Esophagus squamous epithelium (tissue), 5 donors: ENCODE measurements around the gene CCSER1. TPM values are rescaled to one million over a fixed set of nuclear protein-coding genes. Genes with fewer than 3 reads are reported as not detected.

Source experiments
- DNase-seq: peaks from one replicate; lab custom pipeline; 2025; lab: John Stamatoyannopoulos, UW
- H3K27ac ChIP-seq, 4 donors: fragments of 200-600 bp; sonication (generic); one replicate each; pipeline ENCODE4 v1.5.1; 2016 to 2019; ENCODE audit warnings: mild to moderate bottlenecking in 1 of 4
- H3K27me3 ChIP-seq, 4 donors: fragments of 200-600 bp; sonication (generic); 1 replicate in 3 of 4; 2 replicates in 1 of 4; pipeline versions ENCODE4 v1.5.1 to v1.6.0; 2017 to 2021; ENCODE audit warnings: antibody characterized with exemption in 1 of 4
- H3K36me3 ChIP-seq, 3 donors: fragments of 200-600 bp; sonication (generic); one replicate each; pipeline ENCODE4 v1.5.1; 2016 to 2019
- H3K4me1 ChIP-seq, 3 donors: fragments of 200-600 bp; sonication (generic); one replicate each; pipeline ENCODE4 v1.5.1; 2017 to 2019
- H3K4me3 ChIP-seq, 4 donors: fragments of 200-600 bp; sonication (generic); 1 replicate in 3 of 4; 2 replicates in 1 of 4; pipeline ENCODE4 v1.5.1; 2016 to 2019; ENCODE audit warnings: mild to moderate bottlenecking in 2 of 4, moderate library complexity in 1 of 4
- H3K9me3 ChIP-seq, 3 donors: fragments of 200-600 bp; sonication (generic); one replicate each; pipeline ENCODE4 v1.5.1; 2016 to 2019
- POLR2A ChIP-seq, 4 donors: fragments of 450-650 bp; IDR thresholded peaks; one replicate each; pipeline ENCODE4 v1.6.1; 2017; ENCODE audit warnings: antibody characterized with exemption in 4 of 4, mild to moderate bottlenecking in 4 of 4, moderate library complexity in 3 of 4
- WGBS, 2 donors: methylation state at CpG; one replicate each; pipeline ENCODE4 v1.1.5; 2018; 5-methylcytosine and 5-hydroxymethylcytosine counted together
- intact Hi-C: fragments of 100-400 bp; cut with DNase I; formaldehyde crosslinking; loops from one replicate; pipeline ENCODE4 v1.15.0; 2022
- total RNA-seq, 4 donors: library from RNA; depleted of rRNA; stranded (reverse); fragments of >200 nt; gene quantifications; one replicate each; pipeline ENCODE4 v1.1.0, GENCODE V29; 2016
- TF ChIP-seq, protein P1 (sequence below), 6 experiments: fragments of 450-650 bp in 4 of 6; fragments of 200-600 bp in 2 of 6; sonication (generic) in 2 of 6; IDR thresholded peaks; one replicate each; pipeline ENCODE4 v1.5.1; 2016 to 2019; ENCODE audit warnings: antibody characterized with exemption in 6 of 6, mild to moderate bottlenecking in 4 of 6, moderate library complexity in 4 of 6
- donor health status: DM: yes; HTN: yes; CAD: no.

CCSER1 gene
- total RNA-seq, 4 donors from 2014 or later: 1.2 to 12.4 (median 2.2) TPM

DNA sequence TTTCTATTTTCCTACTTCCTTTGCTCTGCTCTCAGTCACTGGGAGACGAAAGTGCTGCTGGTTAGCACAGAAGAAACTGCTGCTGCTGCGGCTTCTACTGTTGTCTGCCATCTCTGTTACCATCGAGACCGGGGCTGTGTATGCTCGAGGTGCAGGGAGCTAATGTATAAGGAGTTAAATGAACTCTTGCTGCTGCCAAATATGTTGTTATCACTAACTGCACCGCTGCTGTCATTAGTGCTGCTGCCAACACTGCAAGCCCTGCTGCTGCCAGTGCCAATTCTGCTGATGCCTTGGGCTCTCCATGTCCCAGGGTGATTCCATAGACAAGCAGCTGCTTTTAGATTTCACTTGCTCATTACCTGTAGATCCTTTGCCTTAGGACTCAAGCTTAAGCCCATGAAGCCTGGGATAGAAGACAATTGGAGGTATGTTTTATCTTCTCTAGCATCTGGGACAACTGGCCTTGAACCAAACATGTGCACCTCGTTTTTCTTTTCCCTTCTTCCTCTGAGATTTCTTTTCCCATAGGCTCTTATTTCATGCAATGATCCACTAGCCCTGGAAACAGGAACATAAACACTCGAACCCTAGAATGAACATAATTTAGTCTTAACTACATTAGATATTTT is 107.8 kb downstream of the CCSER1 start:
- H3K9me3 ChIP-seq: no peaks in the 10 kb centered on the region
- no peaks in the 10 kb centered on the region for H3K4me1 ChIP-seq
- H3K27ac ChIP-seq: no peak overlapping the region
- DNase-seq: no peak
- intact Hi-C loops: no loop called here
- TF ChIP-seq, protein P1, sequence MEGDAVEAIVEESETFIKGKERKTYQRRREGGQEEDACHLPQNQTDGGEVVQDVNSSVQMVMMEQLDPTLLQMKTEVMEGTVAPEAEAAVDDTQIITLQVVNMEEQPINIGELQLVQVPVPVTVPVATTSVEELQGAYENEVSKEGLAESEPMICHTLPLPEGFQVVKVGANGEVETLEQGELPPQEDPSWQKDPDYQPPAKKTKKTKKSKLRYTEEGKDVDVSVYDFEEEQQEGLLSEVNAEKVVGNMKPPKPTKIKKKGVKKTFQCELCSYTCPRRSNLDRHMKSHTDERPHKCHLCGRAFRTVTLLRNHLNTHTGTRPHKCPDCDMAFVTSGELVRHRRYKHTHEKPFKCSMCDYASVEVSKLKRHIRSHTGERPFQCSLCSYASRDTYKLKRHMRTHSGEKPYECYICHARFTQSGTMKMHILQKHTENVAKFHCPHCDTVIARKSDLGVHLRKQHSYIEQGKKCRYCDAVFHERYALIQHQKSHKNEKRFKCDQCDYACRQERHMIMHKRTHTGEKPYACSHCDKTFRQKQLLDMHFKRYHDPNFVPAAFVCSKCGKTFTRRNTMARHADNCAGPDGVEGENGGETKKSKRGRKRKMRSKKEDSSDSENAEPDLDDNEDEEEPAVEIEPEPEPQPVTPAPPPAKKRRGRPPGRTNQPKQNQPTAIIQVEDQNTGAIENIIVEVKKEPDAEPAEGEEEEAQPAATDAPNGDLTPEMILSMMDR (IDR thresholded peaks at IDR 0.05): no peak
- no peak for TF ChIP-seq POLR2A (IDR thresholded peaks at IDR 0.05)
- H3K36me3 ChIP-seq: no peaks in the 10 kb centered on the region
- no peak overlapping the region for H3K4me3 ChIP-seq
- H3K27me3 ChIP-seq: no peaks in the 10 kb centered on the region
- 51 to 57% methylated on average over 7 to 8 of the region's 8 CpGs for WGBS, 2 donors

DNA sequence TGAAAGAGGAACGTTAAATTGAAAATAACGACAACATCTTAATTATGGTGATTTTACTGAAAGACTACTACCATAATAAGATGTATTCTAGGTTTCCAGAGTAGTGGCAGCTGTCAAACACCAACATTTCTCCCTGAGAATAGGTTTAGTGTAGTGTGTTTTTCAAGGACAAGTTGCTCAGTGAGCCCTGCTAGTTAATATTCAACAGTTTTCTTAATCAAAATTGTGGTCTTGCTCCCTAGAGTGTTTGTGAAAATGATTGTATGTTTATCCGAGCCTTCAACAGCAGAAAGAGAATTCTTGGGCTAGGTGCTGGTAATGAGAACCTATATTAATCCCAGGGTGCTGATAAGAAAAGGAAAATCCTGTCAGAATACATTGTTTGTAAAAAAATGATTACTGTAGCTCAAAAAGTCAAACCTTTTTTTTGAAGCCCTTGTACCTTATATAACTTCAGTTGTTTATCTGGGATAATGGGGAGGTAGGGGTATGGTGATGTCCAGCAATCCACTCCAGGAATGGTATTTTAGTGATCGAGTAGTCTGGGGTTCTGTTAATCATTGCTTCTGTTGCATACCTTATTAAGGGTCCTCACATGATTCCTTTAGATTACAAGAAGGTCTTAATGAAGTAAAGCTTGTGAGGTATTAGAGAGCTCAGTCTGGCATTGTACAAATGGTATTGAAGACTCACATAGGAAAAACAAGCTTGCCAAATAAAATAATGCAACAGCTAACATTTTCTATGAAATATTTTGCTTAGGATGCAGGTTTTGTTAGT is 110.7 kb downstream of the CCSER1 start:
- TF ChIP-seq POLR2A (IDR thresholded peaks at IDR 0.05): no peak
- TF ChIP-seq, protein P1 (IDR thresholded peaks at IDR 0.05): no peak
- no peaks in the 10 kb centered on the region for H3K4me1 ChIP-seq
- no peaks in the 10 kb centered on the region for H3K36me3 ChIP-seq
- no peaks in the 10 kb centered on the region for H3K27me3 ChIP-seq
- no peaks in the 10 kb centered on the region for H3K9me3 ChIP-seq
- intact Hi-C loops: no loop called here
- no peak overlapping the region for H3K27ac ChIP-seq
- DNase-seq: no peak
- 77 to 79% methylated on average over 4 of the region's 4 CpGs for WGBS, 2 donors
- no peak overlapping the region for H3K4me3 ChIP-seq

DNA sequence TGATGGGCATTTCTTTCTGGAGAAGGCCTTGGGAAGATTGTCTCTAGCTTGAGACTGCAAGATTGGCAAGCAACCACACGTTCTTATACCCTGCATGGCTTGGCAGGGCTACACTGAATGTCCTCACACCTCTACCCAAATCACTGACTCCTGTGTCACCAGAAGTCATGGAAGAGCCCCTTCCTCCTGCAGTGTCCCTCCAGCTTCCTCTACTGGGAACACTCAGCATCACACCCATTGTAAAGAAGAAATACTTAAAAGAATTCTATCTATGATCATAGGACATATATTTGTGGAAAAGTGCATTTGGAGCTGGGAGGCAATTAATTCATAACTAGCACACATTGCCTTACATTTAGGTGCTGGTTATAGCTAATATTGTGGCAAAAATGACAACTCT is 113.1 kb downstream of the CCSER1 start:
- DNase-seq: no peak
- Histone ChIP-seq H3K36me3 (no peaks in the 10 kb centered on the region), H3K27ac (no peak overlapping the region), H3K9me3 (no peaks in the 10 kb centered on the region), H3K4me3 (no peak overlapping the region), H3K27me3 (no peaks in the 10 kb centered on the region), H3K4me1 (no peaks in the 10 kb centered on the region)
- no peak for TF ChIP-seq POLR2A (IDR thresholded peaks at IDR 0.05)
- TF ChIP-seq, protein P1 (IDR thresholded peaks at IDR 0.05): no peak
- intact Hi-C loops: no loop called here
- 100% methylated on average over 1 of the region's 1 CpG; no CpG with 5 or more reads in 1 of the 2 donors for WGBS, 2 donors

DNA sequence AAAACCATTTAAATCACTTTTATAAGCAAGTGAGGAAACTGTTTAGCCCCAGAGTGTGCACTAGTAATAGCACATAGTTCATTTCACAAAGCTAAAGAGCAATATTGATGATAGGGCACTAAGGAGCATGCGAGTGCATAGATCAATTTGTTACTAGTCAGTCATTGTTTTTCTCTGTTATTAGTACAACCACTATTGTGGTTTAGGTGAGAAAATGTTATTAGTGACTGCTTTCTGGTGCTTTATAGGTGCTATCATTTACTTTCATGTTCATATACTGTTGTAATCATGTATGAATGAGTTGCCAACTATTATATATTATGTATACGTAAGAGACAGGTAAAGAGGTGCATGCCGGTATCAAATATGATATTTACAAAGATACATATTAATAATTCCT is 113.8 kb downstream of the CCSER1 start:
- Histone ChIP-seq H3K4me1 (no peaks in the 10 kb centered on the region), H3K27me3 (no peaks in the 10 kb centered on the region), H3K27ac (no peak overlapping the region), H3K4me3 (no peak overlapping the region), H3K9me3 (no peaks in the 10 kb centered on the region), H3K36me3 (no peaks in the 10 kb centered on the region)
- DNase-seq: no peak
- intact Hi-C loops: no loop called here
- WGBS, 2 donors: 96 to 97% methylated on average over 3 of the region's 3 CpGs
- TF ChIP-seq, protein P1 (IDR thresholded peaks at IDR 0.05): no peak
- no peak for TF ChIP-seq POLR2A (IDR thresholded peaks at IDR 0.05)

DNA sequence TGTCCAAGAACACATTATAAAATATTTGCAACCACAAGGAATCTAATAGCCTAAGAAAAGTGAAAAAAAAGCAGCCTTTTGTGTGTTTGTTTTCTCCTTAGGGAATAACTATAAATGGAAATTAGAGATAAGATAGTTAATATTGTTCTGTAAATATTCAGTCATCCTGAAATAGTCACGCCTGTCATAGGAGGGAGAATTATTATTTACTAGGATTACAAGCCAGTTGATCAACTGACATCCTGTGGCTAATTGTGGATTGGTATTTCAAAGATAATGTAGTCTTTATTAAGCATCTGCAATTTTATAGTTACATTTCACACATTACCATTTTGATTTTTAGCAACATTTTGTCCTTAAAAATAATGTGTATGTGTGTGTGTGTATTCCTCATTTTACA is 118.6 kb downstream of the CCSER1 start:
- no peak for TF ChIP-seq POLR2A (IDR thresholded peaks at IDR 0.05)
- TF ChIP-seq, protein P1 (IDR thresholded peaks at IDR 0.05): no peak
- Histone ChIP-seq H3K36me3 (no peaks in the 10 kb centered on the region), H3K27me3 (no peaks in the 10 kb centered on the region), H3K4me3 (no peak overlapping the region), H3K9me3 (no peaks in the 10 kb centered on the region), H3K27ac (no peak overlapping the region), H3K4me1 (no peaks in the 10 kb centered on the region)
- WGBS, 2 donors: 55 to 70% methylated on average over 1 of the region's 1 CpG
- intact Hi-C loops: no loop called here
- no peak for DNase-seq
